ENCODE data around the gene HTR2C.
A peak's percentile ranks its signal among the peaks of the same experiment; 100 is the strongest.
"Not testable (repeated sequence)": the region's sequence is repeated elsewhere in the genome, so short reads cannot be mapped to it uniquely, and the experiment has no call there.

The HTR2C gene

GRCh38 chrX:114583646-114584374, at the start of gene HTR2C:
TSS of gene HTR2C (plus strand) at chrX:114584086. CDS start at chrX:114726937, 142,851 bp downstream.
- Mint-ChIP-seq H3K4me3 (no peak within 1 kb of the TSS), H3K27me3 (ENCODE audit: low read depth) (peaks cover 27% of the 10 kb centered on the region), H3K9me3 (peaks cover 4% of the 10 kb centered on the region), H3K36me3 (ENCODE audit: low read depth) (no peaks in the 10 kb centered on the region), H3K27ac (peak within 1 kb of the TSS; percentile 55), H3K4me1 (ENCODE audit: low read depth) (no peaks in the 10 kb centered on the region)

- Mint-ChIP-seq H3K36me3 (ENCODE audit: low read depth) (no peaks in the 10 kb centered on the region), H3K27me3 (ENCODE audit: low read depth) (peaks cover 27% of the 10 kb centered on the region), H3K4me3 (no peak overlapping the region), H3K9me3 (peaks cover 4% of the 10 kb centered on the region), H3K4me1 (ENCODE audit: low read depth) (no peaks in the 10 kb centered on the region), H3K27ac (no peak overlapping the region)
Observed at GRCh38 chrX:114580336-114580735, 3.5 kb upstream of the HTR2C start.

DNA sequence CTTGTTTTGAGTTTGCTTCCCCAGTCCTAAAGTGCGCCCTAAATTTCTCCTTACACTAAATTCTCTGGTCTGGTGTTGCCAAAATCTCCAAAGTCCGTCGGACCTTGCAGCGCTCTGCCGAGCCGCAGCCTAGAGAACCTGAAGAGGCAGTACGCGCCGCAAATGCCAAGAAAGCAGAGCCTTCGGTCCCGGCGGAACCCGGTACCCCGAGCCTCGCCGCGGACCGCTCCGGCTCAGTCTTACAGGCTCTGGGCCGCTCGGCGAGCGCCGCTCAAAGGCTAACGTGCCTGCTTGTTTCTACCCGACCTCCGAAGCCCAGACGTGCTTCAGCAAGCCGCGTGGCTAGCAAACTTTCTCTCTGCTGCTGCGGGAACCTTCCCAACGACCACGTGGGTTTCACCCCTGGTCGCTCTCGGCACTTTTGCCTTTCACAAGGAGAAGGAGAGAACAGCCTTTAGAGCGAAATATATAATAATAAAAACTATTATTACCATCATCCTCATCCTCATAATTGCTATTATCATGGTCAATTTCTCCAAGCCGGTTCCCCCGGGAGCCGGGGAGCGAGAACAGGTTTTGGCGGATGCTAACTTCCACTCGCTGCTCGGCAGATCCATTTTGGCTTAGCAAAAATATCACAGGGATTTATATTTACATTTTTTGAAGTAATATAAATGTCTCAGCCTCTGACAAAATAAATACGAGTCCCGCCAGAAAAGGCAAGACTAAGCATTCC, 2.2 kb upstream of the HTR2C start:
- Mint-ChIP-seq H3K4me1 (ENCODE audit: low read depth) (no peaks in the 10 kb centered on the region), H3K4me3 (no peak overlapping the region), H3K9me3 (peaks cover 4% of the 10 kb centered on the region), H3K27me3 (ENCODE audit: low read depth) (peaks cover 27% of the 10 kb centered on the region), H3K27ac (no peak overlapping the region), H3K36me3 (ENCODE audit: low read depth) (no peaks in the 10 kb centered on the region)

DNA sequence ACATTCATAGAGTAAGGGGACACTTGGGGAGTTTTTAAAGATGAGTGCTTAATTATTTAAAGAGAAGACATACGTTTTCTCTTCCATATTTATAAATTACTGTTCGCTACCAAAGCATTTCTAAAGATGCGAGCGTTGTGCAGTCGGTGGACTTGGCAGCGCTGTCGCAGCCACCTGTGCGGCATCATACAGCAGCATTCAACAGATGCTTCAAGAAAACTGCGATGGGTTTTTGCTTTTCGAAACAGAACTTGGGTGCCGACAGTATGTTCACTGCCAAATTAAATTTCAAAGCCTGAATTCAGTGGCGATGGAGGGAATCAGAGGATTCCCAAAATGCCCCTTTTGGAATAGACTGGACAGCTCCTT, 1.6 kb upstream of the HTR2C start:
- Mint-ChIP-seq H3K36me3 (ENCODE audit: low read depth) (no peaks in the 10 kb centered on the region), H3K4me3 (no peak overlapping the region), H3K27me3 (ENCODE audit: low read depth) (peaks cover 27% of the 10 kb centered on the region), H3K27ac (no peak overlapping the region), H3K4me1 (ENCODE audit: low read depth) (no peaks in the 10 kb centered on the region), H3K9me3 (peaks cover 4% of the 10 kb centered on the region)

- H3K4me3 Mint-ChIP-seq: no peak overlapping the region
- H3K4me1 Mint-ChIP-seq (ENCODE audit: low read depth): no peaks in the 10 kb centered on the region
- H3K9me3 Mint-ChIP-seq: peaks cover 4% of the 10 kb centered on the region
- no peak overlapping the region for H3K27ac Mint-ChIP-seq
- peaks cover 27% of the 10 kb centered on the region for H3K27me3 Mint-ChIP-seq (ENCODE audit: low read depth)
- H3K36me3 Mint-ChIP-seq (ENCODE audit: low read depth): no peaks in the 10 kb centered on the region
Observed at GRCh38 chrX:114582698-114583395, 1.0 kb upstream of the HTR2C start.

GRCh38 chrX:114584375-114584943, 573 bp downstream of the HTR2C start:
- peaks cover 4% of the 10 kb centered on the region for H3K9me3 Mint-ChIP-seq

DNA sequence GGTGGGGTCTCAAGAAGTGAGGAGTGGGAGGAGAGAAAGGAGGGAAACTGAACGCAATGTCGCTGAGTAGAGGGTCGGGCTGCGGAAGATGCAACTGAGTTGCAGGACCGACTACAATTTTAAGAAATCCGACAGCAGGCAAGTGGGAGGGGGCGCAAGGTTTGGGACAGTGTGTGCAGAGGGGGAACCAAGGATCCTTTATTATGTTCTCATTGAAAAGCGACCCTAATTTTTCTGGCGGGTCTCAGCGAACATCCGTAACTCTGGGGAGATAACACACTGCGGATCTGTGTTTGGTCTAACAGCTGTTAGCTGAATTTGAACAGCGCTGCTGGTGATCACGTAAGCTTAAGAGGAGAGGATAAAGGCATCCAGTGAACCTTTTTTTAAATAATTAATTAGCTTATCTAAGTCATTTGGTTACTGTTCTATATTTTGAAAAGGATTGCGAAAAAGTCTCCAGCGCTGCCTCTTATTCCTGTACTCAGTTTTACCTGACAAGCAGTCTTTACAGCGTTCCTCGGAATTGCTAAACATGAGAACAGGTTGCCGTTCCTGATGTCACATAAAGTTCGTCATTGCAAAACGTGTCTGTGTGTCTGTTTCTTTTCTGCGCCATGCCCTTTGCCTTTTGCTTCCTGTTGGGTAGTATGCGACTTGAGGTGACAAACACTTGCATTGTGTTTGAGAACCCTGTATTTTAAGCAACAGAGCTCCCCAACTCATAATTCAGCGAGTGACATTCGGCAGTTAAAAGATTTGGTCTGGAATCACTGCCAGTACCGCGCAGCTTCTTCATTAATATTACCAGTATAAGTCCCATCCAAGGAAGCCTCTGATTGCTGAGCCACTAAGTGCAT, 1.3 kb downstream of the HTR2C start:
- Mint-ChIP-seq H3K9me3 (peaks cover 4% of the 10 kb centered on the region), H3K36me3 (ENCODE audit: low read depth) (no peaks in the 10 kb centered on the region), H3K27ac (no peak overlapping the region), H3K4me1 (ENCODE audit: low read depth) (no peaks in the 10 kb centered on the region), H3K4me3 (no peak overlapping the region), H3K27me3 (ENCODE audit: low read depth) (peaks cover 25% of the 10 kb centered on the region)

More at GRCh38 chrX:114584375-114584943, 573 bp downstream of the HTR2C start:
- no peaks in the 10 kb centered on the region for H3K4me1 Mint-ChIP-seq (ENCODE audit: low read depth)
- H3K27ac Mint-ChIP-seq: peak overlapping the region; percentile 55
- no peak overlapping the region for H3K4me3 Mint-ChIP-seq
- H3K27me3 Mint-ChIP-seq (ENCODE audit: low read depth): peaks cover 27% of the 10 kb centered on the region
- H3K36me3 Mint-ChIP-seq (ENCODE audit: low read depth): no peaks in the 10 kb centered on the region

- no peaks in the 10 kb centered on the region for H3K27me3 Mint-ChIP-seq (ENCODE audit: low read depth)
- H3K4me3 Mint-ChIP-seq: no peak overlapping the region
- no peaks in the 10 kb centered on the region for H3K4me1 Mint-ChIP-seq (ENCODE audit: low read depth)
- no peaks in the 10 kb centered on the region for H3K9me3 Mint-ChIP-seq
- H3K27ac Mint-ChIP-seq: no peak overlapping the region
- H3K36me3 Mint-ChIP-seq (ENCODE audit: low read depth): no peaks in the 10 kb centered on the region
Observed at GRCh38 chrX:114591121-114591520, 7.2 kb downstream of the HTR2C start.

DNA sequence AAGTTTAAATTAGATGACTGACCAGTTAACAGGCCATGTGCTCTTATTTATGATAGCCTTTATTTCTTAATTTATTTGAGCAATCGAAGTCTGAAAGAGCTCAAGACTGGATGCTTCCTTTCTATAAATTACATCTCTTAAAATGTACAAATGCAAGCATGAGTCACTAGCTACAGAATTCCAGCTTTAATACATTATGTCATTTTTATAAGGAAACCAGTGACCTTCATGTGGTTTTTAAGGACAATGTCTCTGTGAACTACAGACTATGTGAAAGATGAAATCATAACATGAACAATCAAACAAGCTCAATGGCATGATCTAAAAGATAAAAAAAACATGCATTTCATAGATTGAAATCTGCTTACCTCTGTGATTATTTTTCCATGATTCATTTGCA, 15.4 kb downstream of the HTR2C start:
- no peaks in the 10 kb centered on the region for H3K36me3 Mint-ChIP-seq (ENCODE audit: low read depth)
- H3K9me3 Mint-ChIP-seq: no peaks in the 10 kb centered on the region
- no peak overlapping the region for H3K27ac Mint-ChIP-seq
- no peaks in the 10 kb centered on the region for H3K4me1 Mint-ChIP-seq (ENCODE audit: low read depth)
- H3K4me3 Mint-ChIP-seq: no peak overlapping the region
- no peaks in the 10 kb centered on the region for H3K27me3 Mint-ChIP-seq (ENCODE audit: low read depth)

GRCh38 chrX:114599911-114600310, 16.0 kb downstream of the HTR2C start:
- Mint-ChIP-seq H3K36me3 (ENCODE audit: low read depth) (no peaks in the 10 kb centered on the region), H3K4me3 (no peak overlapping the region), H3K4me1 (ENCODE audit: low read depth) (no peaks in the 10 kb centered on the region)

DNA sequence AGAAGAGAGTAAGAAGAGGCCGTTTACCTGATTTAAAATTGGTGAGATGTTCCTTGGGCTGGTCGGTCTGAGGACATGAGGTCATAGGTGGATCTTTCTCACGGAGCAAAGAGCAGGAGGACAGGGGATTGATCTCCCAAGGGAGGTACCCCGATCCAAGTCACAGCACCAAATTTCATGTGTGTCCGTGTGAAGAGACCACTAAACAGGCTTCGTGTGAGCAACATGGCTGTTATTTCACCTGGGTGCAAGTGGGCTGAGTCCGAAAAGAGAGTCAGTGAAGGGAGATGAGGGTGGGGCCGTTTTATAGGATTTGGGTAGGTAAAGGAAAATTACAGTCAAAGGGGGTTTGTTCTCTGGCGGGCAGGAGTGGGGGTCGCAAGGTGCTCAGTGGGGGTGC, 22.7 kb downstream of the HTR2C start:
- H3K9me3 Mint-ChIP-seq; H3K4me3 Mint-ChIP-seq; H3K27ac Mint-ChIP-seq; H3K27me3 Mint-ChIP-seq (ENCODE audit: low read depth); H3K4me1 Mint-ChIP-seq (ENCODE audit: low read depth); H3K36me3 Mint-ChIP-seq (ENCODE audit: low read depth): not testable (repeated sequence)

More at GRCh38 chrX:114599911-114600310, 16.0 kb downstream of the HTR2C start:
- Mint-ChIP-seq H3K27ac (no peak overlapping the region), H3K27me3 (ENCODE audit: low read depth) (no peaks in the 10 kb centered on the region), H3K9me3 (no peaks in the 10 kb centered on the region)

DNA sequence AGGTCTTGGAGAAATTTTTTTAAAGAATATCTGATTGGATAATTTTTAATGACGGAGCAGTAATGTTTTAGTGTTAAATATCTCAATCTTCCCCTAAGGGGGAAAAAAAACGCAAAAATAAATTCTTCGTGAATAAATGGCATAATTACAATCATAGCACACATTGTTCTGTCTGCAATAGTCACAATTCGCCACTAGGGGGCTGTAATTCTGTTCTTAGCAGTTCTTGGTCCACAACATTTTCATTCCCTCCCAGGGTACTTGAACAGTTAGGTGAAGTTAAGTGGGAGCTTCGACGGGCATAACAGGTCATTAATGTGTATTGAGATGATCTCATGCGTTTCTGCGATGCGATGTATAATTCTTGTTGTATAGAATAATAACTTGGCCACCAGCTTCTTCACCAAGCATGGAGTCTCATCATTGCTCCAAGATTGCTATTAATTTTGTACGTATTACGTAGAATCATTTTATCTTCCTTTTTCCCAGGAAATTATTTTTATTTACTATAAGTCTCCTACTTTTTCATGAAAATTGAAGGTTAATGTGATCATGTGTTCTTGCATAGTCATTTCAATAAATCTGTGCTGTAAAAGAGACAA, 27.2 kb downstream of the HTR2C start:
- H3K4me3 Mint-ChIP-seq: no peak overlapping the region
- H3K27ac Mint-ChIP-seq: no peak overlapping the region
- no peaks in the 10 kb centered on the region for H3K27me3 Mint-ChIP-seq (ENCODE audit: low read depth)
- no peaks in the 10 kb centered on the region for H3K4me1 Mint-ChIP-seq (ENCODE audit: low read depth)
- no peaks in the 10 kb centered on the region for H3K36me3 Mint-ChIP-seq (ENCODE audit: low read depth)
- H3K9me3 Mint-ChIP-seq: no peaks in the 10 kb centered on the region

- Mint-ChIP-seq H3K4me1 (ENCODE audit: low read depth) (no peaks in the 10 kb centered on the region), H3K9me3 (no peaks in the 10 kb centered on the region), H3K27me3 (ENCODE audit: low read depth) (no peaks in the 10 kb centered on the region), H3K36me3 (ENCODE audit: low read depth) (no peaks in the 10 kb centered on the region), H3K27ac (no peak overlapping the region), H3K4me3 (no peak overlapping the region)
Observed at GRCh38 chrX:114615765-114616164, 31.9 kb downstream of the HTR2C start.

Measured in T-helper 1 cell treated with Interleukin-12 subunit alpha and Interleukin-12 subunit beta and Interleukin-4 antibody, amounts not matched to agents 30 μg/mL and 1 μg/mL, for 36 hours (primary cell).